HG03457 (cell line): ENCODE measurements around the gene EDNRA.
A peak's percentile ranks its signal among the peaks of the same experiment; 100 is the strongest.

Experiments used
- ATAC-seq: cut with Tn5 transposase; IDR thresholded peaks from one replicate; pipeline ENCODE4 v1.9.1; 2021; ENCODE audit warnings: moderate number of reproducible peaks; ENCODE audit not compliant: unreplicated experiment

EDNRA gene

DNA sequence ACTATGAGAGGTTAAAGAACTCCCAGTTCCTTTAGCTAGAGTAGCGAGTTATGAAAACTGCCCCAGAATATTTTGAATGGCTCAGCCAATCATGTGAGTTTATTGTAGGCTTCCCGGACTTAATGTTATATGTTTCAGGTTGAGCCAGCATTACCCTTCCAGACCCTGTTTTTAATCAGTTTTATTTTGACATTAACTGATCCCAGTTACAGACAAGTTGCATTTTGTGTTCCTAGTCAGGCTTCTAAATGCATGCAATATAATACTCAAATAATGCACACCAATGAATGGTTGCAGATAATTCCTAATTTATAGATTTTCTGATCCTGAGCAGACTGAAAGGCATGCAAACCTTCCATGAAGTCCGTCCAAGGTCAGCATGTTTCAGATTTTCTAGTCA, 57.8 kb downstream of the EDNRA start:
- no peak for ATAC-seq

DNA sequence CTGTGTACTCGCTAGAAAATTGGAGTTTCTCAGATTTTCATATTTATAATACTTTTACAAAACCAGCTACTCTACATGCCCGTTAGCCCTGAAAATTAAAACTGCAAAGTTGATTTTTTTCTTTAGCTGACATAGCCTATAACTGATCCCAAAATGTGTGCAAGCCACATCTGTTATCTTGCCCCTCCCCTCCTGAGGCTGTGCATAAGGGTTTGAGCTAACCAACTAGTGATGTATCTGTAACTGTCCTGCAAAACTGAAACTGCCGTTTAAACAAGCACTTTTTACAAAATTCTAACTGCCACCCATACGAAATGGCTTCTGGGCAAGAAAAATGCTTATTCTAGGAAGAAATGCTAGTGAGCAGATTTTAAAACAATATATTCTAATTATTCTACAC, 59.1 kb downstream of the EDNRA start:
- no peak for ATAC-seq

DNA sequence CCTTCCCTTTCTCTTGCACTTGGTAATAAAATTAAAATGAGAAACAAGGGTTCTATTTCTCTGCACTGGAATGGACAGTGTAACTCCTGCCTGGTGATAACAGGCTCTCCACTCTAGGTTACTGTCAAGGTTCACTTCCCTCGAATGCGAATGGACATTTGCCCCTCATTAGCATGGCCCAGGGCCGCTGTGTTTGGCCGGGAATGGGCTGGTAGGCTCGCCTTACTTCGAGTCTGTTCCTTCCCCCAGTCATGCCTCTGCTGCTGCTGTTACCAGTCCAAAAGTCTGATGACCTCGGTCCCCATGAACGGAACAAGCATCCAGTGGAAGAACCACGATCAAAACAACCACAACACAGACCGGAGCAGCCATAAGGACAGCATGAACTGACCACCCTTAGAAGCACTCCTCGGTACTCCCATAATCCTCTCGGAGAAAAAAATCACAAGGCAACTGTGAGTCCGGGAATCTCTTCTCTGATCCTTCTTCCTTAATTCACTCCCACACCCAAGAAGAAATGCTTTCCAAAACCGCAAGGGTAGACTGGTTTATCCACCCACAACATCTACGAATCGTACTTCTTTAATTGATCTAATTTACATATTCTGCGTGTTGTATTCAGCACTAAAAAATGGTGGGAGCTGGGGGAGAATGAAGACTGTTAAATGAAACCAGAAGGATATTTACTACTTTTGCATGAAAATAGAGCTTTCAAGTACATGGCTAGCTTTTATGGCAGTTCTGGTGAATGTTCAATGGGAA, 61.5 kb downstream of the EDNRA start:
- no peak for ATAC-seq

- no peak for ATAC-seq
These were observed 62.1 kb downstream of the EDNRA start for GRCh38 chr4:147543034-147543433.

DNA sequence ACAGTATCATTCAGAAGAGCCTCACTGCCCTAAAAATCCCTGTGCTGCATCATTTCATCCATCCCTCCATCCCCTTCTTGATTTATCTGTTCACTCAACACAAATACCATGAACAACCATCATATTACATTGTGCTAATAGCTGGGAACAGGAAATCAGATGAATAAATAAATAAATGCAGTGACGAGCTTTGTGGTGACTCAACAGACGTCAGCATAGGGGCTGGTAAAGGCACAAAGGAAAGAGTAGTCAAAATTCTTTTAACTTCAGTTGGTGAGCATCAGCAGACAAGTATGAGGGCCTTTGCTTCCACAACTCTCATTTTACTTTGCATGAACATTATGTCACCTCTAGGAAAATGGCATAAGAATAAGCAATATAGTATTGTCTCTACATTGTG, 65.5 kb downstream of the EDNRA start:
- ATAC-seq: no peak

GRCh38 chr4:147547314-147548056, 66.6 kb downstream of the EDNRA start:
- no peak for ATAC-seq

- no peak for ATAC-seq
These were observed 67.4 kb downstream of the EDNRA start for GRCh38 chr4:147548256-147548655.

DNA sequence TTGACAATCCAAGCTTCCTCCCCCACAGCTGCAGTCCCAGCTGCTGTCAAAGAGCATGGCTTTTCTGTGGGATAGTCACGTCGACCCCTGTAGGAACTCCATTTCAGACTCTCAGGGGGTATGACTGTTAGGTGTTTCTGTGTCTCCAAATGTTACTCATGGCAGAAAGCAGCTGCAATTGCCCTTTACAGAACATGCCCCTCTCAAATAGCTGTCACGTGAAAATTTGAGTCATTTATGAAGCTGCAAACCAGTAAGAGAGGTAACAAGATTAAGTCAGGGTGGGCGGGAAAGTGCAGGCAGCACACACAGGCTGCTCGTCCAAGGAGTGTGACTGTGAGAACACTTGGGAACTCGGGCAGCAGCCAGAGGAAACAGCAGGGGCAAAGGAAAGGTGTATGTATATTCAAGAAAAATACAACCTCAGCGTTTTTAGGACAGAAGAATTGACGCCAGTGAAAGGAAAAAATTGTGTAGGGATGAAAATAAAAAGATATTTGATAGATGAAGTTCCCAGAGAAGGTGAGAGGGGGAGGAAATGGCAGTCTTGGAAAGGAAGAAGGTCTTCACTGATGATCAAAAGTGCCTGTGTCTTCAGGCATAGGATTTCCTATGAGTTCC, 69.8 kb downstream of the EDNRA start:
- peak; percentile 69 for ATAC-seq

- ATAC-seq: no peak
These were observed 79.7 kb downstream of the EDNRA start for GRCh38 chr4:147560625-147561024.

GRCh38 chr4:147566762-147567161, 85.9 kb downstream of the EDNRA start:
- no peak for ATAC-seq

- ATAC-seq: no peak
These were observed 86.4 kb downstream of the EDNRA start for GRCh38 chr4:147567276-147567675.

GRCh38 chr4:147570616-147571015, 89.7 kb downstream of the EDNRA start:
- ATAC-seq: no peak

DNA sequence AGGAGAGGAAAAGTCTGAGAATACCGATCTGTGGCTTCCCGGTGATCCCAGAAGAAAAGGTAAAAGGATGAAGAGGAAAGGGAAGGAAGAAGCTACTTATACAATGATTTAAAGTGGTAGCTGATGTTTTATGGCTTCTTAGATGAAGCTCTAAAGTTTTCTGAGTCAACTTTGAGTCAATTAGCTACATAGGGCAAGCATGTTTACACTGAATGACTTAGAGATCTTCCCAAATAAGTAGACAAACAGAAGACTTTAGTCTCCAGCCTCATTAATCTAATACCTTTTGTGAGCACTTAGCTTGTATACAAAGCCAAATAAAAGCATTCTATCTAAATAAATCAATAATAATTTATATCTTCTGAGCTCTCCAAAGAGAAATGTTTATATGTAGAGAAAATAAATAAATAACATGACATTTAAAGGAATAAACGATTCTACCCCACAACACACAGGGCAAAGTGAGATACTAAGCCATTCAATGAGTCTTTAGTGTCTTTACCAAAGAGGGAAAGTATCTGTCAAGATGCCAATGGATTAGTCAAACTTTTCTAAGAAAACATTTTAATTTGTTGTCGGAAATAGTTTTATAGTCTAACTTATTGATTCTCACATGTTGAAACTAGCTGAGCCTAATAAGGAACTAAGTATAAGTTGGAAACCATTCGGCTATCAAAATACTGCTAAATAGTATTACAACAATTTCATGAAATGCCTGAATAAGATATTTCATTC, 90.3 kb downstream of the EDNRA start:
- no peak for ATAC-seq

- no peak for ATAC-seq
These were observed 95.2 kb downstream of the EDNRA start for GRCh38 chr4:147576084-147576483.

DNA sequence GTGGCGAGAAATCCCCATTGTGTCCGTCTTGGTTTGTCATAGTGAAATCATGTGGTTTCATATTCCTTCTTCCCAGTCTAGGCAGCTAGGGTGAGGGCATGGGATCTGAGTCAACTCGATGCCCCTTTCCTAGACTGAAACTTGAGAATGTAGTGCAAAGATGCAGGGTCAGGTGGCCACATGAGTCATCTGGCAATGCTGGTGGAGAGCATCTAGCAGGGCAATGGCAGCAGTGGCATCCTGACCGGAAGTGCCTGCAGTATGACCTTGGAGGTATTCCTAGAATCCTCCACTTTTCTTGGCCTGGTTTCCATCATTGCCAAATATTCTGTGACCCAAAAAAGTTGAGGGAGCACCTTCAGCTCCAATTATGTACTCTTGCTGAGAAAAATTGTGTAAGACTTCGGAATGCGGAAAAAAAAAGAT, 97.2 kb downstream of the EDNRA start:
- no peak for ATAC-seq

- ATAC-seq: no peak
These were observed 97.7 kb downstream of the EDNRA start for GRCh38 chr4:147578593-147578992.

GRCh38 chr4:147580396-147580795, 99.5 kb downstream of the EDNRA start:
- ATAC-seq: no peak

GRCh38 chr4:147581606-147582350, 100.9 kb downstream of the EDNRA start:
- ATAC-seq: no peak

GRCh38 chr4:147582386-147583060, 101.6 kb downstream of the EDNRA start:
- ATAC-seq: no peak

- ATAC-seq: no peak
These were observed 103.0 kb downstream of the EDNRA start for GRCh38 chr4:147583876-147584275.
